NCI-H146 treated with DMSO at 0.1 percent for 48 hours (cell line): ENCODE results near the gene TRMT1L.
A peak's percentile ranks its signal among the peaks of the same experiment; 100 is the strongest.
"Not testable (repeated sequence)": the region's sequence is repeated elsewhere in the genome, so short reads cannot be mapped to it uniquely, and the experiment has no call there.

Experiments used
- DNase-seq: peaks from one replicate; lab custom pipeline; 2025; ENCODE audit not compliant: unreplicated experiment; lab: John Stamatoyannopoulos, UW

TRMT1L gene, protein sequence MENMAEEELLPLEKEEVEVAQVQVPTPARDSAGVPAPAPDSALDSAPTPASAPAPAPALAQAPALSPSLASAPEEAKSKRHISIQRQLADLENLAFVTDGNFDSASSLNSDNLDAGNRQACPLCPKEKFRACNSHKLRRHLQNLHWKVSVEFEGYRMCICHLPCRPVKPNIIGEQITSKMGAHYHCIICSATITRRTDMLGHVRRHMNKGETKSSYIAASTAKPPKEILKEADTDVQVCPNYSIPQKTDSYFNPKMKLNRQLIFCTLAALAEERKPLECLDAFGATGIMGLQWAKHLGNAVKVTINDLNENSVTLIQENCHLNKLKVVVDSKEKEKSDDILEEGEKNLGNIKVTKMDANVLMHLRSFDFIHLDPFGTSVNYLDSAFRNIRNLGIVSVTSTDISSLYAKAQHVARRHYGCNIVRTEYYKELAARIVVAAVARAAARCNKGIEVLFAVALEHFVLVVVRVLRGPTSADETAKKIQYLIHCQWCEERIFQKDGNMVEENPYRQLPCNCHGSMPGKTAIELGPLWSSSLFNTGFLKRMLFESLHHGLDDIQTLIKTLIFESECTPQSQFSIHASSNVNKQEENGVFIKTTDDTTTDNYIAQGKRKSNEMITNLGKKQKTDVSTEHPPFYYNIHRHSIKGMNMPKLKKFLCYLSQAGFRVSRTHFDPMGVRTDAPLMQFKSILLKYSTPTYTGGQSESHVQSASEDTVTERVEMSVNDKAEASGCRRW

DNA sequence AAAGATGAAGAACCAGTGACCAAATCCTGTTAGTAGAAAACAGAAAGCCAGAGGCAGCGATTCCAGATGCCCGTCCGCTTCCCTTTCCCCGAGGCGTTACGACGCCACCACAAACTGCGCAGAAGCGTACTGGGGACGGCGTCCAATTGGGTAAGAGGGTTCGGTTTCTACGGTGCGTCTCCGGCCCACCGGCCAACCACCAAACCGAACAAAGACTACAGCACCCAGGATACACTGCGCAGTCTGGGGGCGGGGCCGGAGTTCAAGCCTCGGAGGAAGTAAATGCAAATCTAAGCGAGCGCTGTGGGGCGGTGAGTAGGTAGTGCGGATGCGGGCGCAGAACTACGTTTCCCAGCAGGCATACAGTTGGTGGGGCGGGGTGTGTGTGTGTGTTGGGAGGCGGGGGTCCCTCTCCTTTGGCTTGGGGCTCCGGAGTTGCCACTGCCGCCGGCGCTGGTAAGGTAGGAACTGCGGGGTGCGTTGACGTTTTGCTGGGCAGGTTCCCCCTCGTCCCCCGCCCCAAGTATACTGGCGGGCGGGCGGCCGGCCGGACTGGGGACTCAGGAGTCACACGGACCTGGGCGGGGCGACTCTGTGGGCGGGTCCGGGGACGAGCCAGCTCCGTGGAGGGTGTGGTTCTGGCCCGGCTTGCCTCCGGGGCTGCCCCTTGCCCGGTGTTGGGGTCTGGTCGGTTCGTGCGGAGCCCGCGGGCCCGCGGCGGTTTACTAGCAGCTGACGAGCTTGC lies at the start of gene TRMT1L, which contains the start of gene SWT1:
Gene TRMT1L (minus strand): TSS at position 100 of the 745 bp plus-strand sequence. CDS start 241 bp downstream, outside the sequence.
Gene SWT1 (plus strand): TSS at position 314 of the 745 bp plus-strand sequence. CDS start 3,675 bp downstream, outside the sequence.
- DNase-seq = peak; percentile 99

DNA sequence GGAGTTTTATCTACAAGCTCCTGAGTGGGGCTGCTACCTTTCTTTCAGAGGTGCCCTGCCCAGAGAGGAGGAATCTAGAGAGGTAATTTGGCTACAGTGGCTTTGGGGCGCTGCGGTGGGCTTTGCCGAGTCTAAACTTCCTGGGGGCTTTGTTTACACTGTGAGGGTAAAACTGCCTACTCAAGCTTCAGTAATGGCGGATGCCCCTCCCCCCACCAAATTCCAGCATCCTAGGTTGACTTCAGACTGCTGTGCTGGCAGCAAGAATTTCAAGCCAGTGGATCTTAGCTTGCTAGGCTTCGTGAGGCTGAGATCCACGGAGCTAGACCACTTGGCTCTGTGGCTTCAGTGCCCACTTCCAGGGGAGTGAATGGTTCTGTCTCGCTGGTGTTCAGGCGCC lies 44.1 kb upstream of the TRMT1L start:
- no peak for DNase-seq

DNA sequence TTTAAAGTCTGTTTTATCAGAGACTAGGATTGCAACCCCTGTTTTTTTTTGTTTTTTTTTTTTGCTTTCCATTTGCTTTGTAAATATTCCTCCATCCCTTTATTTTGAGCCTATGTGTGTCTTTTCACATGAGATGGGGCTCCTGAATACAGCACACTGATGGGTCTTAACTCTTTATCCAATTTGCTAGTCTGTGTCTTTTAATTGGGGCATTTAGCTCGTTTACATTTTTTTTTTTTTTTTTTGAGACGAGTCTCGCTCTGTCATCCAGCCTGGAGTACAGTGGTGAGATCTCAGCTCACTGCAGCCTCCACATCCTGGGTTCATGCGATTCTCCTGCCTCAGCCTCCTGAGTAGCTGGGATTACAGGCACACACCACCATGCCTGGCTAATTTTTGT lies 42.0 kb upstream of the TRMT1L start:
- not testable (repeated sequence) for DNase-seq

DNA sequence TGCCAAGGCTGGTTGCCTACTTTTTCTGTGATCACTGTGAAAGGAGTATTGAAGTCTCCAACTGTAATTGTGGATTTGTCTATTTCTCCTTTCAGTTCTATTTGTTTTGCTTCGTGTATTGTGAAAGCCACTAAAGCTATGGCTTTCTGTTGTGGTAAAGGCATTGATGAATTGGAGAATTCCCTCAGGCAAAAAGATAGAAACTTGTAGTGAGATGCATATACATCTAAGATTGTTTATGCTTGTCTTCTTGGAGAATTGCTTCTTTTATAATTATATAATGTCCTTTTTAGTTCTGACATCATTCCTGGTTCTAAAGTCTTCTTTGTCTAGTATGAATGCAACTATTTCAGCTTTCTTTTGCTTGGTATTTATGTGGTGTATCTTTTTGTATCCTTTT lies 37.0 kb upstream of the TRMT1L start:
- DNase-seq = no peak

DNA sequence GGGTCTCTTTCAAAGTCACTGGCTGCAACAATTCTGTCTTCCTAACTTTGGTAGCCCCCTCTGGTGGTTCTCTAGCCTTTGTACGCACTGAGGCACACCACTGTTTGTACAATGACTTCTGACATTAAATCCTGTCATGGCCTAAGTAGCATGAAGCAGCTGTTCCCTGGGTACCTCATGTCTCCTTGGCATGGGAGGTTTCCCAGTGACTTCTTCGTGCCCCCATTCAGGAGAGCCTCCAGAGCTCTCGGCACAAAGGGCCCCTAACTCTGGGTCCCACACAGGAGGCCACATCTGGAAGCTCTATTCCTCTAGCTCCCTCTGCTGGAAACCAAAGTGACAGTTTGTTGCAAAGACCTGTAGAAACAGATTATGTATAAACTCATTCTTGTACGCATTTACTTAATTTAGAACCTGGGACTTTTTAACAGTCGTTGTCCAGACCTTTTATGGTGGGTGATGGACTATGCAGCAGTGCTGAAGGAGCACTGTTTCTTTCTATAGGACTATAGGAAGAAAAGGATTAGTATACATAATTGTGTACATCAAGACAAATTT lies 13.6 kb upstream of the TRMT1L start:
- peak; percentile 24 for DNase-seq

DNA sequence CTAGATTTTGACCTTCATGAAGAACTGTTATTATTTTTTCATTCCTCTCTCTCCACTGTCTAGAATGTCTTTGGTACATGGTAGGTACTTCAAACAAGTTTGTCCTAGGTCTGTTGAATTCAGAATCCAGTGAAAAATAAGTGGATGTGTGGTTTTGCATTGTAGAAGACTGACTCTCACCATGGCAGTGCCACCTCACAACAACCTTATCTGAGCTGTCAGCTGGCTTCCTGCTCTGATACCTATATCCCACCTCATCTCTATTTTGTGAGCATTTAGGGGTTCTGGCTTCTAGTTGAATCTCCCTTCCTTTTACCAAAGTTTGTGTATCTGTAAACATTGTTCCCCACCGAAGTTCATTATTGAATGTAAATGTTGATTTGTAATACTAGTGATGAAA lies 9.4 kb upstream of the TRMT1L start:
- DNase-seq = no peak

DNA sequence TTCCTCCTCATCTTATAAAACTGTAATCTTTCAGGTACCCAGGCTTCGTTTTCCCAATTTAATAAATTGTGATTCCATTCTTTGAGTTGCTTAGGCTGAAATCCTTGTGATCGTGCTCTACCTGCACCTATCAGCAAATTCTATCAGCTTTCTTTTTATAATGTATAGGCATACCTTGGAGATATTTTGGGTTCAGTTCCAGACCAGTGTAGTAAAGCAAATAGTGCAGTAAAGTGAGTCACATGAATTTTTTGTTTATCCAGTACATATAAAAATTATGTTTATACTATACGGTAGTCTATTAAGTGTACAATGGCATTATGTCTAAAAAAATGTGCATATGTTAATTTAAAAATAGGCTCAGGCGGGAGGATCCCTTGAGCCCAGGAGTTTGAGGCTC lies 5.7 kb upstream of the TRMT1L start:
- no peak for DNase-seq

DNA sequence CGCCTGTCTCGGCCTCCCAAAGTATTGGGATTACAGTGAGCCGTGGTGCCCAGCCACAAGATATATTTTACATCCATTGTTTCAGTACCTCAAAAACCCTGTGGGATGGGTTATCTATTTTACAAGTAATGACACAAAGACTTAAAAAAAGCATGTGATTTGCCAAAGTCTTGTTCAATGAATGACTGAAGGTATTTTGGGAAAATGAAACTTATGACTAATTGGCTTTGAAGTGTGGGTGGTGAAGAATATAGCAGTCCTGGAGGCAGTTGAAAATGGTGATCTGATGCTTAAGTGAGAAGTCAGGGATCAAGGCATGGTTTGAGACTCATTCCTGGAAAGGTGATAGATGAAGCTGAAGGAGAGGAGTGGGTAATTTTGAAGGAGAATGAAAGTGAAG lies 3.2 kb upstream of the TRMT1L start:
- no peak for DNase-seq

DNA sequence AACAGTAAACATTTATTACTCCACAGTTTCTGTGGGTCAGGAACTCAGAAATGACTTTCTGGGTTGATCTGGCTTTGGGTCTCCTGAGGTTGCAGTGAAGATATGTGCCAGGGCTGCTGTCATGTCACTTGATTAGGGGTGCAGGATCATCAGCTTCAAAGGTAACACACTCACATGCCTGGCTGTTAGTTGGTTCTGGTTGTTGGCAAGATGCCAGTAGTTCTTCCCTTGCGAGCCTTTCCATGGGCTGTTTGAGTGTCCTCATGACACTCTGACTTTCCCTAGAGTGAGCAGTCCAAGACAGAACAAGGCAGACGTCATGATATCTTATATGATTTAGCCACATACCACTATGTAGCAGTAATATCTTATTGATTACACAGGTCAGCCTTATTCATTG lies 2.0 kb upstream of the TRMT1L start:
- no peak for DNase-seq

DNA sequence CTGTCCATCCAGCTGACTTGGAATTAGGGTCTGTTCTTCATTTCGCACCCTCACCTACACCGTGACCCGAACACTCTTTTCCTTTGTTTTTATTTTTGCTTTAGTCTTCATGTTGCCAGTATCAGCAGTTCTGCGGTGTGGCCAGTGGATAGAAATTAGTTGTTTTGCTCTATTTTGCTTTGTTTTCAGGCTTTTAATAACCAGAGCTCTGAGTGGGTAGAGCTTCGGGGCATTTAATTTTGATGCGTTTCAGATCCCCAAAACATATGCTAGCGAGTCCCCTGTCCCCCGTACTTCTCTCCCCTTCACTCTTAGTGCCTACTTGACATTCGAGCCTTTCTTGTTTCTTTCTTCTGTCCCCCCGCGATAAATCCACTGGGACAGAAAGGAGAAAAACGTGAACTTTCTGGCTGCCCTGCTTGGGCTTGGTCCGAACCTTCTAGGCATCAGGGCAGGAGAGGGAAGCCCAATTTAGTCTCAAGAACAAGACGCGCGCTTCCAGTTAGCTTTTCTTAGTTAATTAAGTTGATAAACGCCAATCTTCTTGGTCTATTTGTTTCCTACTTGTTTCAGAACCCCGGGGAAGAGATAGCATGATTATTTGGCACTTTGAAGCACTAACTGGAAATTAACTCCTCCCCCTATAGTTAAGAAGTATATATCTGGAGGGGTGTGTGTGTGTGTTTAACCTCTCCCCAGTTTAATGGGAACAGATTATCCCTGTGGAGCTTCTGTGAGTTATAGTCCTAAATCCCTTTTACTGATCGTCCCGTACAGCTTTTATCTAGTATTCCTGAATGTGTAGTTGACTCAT lies 1.1 kb upstream of the TRMT1L start:
- peak; percentile 8 for DNase-seq

DNA sequence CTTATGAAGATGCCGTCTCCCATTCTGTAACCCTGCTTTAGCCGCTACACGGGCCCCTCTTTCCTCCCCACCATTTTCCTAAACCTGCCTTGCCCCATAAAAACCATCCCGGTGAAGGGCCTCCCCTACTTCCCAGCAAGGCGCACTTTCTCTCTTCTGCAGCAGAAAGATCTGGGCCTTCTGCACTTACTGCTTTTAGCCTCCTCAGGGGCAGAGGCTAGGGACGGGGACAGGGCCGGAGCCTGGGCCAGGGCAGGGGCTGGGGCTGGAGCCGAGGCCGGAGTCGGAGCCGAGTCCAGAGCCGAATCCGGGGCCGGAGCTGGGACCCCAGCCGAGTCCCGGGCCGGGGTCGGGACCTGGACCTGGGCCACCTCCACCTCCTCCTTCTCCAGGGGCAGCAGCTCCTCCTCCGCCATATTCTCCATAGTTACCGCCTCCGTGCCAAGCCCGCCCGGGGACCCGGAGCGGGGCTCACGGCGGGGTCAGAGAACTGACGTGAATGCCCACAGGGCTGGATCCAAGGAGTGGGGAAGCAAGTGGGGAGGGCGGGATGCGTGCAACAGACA lies 382 bp downstream of the TRMT1L start:
- DNase-seq = no peak

DNA sequence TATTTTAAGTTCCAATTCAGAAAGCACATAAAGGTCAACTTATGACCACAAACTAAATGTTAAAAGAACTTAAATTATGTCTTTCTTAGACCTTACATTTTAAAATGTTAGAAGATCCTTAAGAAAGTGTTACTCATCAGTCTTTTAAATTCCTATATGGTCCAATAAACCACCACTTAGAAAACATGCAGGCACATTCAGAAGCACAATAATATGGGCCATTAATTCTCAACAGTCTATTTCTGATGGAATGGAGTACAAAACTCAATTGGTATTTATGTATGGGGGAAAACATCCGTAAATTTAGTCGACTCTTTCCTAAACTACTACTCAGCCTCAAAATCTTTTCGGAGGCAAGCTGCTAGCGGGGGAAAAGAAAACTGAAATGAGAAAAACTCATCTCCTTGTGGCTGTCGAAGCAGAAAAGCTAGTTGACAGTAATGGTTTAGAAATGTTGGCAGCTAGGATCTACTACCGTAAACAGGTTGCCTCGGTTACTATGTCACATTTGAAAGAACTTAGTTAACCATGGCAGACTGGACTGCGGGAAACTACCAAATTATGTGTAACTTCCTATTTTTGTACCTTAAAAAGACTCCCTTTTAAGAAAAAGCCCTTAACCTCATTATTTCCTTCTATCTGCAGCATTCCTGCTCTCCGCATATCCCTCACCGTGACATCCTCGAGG lies 1.0 kb downstream of the TRMT1L start:
- DNase-seq = peak; percentile 26

DNA sequence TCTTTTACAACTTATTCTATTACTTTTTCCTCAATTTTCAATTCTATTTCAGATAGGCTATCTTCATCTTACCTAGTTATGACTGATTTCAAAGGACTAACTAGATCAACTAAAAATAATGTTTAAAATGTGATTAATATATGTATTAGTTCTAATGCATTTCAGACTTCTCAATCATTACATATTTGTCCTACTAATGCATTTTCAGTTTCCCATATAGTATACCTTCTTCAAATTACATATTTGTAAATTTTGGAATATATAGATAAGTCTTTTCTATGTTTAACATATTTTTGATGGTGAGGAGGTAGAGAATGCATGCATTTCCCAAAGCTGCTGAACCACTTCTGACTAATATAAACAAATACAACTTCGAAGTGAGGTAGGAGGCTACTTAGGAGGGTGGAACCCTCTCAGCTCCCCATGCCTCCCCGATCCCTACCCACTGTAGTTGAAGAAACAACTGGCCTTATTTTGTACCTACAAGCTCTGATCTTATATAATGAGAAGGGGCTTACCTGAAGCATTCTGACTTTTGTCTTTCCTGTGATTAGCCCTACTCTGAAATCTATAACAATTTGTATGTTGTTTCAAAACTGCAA lies 1.7 kb downstream of the TRMT1L start:
- no peak for DNase-seq

DNA sequence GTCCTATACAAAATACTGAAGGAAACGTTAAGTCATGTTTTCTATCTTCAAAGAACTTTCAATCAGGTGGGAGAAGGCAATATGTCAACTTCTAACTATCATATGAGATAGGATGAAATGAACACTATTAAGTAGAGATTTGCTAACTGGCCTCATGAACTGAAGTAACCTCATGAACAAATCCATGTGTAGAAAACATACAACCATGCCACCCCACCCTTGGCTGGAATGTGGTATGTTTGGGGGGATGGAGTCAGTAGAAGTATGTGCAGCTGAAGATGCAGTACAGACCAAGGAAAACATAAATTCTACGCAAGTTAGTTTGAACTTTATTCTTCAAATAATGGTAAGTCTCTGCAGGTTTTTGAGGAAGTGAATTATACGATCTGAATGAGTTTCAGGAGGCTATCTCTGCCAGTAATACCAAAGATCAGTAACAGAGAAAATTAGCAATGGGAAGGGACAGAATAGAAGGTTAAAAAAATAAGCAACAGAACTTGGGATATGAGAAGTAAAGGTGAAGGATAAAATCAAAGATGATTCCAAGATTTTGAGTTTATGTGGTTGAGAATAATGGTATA lies 4.5 kb downstream of the TRMT1L start:
- DNase-seq = no peak

DNA sequence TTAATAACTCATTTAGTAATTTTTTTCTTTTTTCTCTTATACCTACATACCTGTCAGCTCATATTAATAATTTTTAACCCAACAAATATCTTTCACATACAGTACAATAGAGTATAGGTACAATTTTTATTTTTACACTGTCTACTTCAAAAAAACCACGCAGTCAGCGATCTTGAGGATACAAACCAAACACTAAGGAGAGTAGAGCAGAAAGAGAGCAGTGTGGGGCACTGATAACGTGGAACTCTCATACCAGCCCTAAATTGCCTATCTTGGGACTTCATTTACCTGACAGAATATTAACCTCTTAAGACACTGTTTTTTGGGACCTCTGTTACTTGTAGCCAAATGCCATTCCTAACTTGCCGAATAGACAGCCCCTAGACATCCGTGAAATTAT lies 5.5 kb downstream of the TRMT1L start:
- no peak for DNase-seq

DNA sequence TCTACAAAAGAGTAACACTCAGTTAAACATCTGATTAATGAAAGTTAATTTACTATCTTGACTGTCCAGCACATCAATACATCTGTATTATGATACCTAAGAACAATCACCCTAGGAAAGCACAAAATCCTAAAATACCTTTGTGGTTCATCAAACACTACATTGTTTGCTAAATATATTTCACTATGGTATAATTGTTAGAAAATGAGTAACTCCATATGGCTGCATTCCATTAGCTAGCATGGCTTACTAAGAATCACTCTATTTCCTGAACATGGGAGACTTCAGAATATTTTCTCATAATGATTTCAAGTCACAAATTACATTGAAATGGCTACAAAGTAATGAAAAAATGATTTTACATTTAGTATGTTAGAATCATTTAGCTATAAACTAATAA lies 12.5 kb downstream of the TRMT1L start:
- no peak for DNase-seq

DNA sequence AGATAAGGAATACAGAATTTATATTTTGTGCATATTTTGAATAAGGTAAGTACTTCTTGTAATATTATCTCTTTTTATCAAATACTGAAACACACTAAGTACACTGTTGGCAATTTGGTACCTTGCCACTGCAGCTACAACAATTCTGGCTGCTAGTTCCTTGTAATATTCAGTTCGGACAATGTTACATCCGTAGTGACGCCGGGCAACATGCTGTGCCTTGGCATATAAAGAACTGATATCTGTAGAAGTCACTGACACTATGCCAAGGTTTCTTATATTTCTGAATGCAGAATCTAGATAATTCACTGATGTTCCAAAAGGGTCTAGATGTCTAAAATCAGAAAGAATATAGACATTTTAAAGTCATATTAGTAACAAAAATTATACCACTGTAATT lies 17.5 kb downstream of the TRMT1L start:
- DNase-seq = no peak

DNA sequence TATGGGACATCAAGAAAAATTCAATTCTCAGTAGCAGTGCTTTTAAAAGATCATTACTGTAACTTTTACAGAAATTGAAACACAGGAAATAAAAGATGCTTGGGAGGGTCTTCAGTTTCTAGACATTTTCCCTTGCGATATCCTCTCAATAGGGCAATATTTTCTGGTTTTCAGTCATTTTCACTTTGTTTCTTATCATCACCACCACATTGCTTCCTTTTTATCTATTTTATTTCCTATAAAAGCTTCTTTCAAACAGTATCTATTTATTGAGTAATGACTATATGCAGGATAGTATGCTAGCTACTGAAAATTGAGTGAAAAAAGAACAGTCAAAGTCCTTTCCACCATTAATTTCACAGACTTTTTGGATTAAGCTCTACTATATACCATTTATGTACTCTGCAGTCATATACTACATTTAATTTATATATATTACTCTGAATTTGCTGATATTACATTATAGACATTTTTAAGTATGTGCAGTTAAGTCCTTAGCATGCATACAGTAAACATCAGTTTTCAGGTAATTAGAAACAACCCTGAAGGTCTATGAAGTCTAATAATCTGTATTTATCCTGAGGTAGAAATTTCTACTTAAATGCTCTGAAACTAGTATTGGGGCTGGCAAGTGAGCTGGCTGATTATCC lies 18.7 kb downstream of the TRMT1L start:
- no peak for DNase-seq
